ENCODE data around the gene IFITM1. TPM values are rescaled to one million over a fixed set of nuclear protein-coding genes. Genes with fewer than 3 reads are reported as not detected.
"Not testable (repeated sequence)": the region's sequence is repeated elsewhere in the genome, so short reads cannot be mapped to it uniquely, and the experiment has no call there.

IFITM1 gene
- total and polyA plus RNA-seq, 2 experiments from 2014 or later = 68.9 to 74.3 TPM

- H3K27ac ChIP-seq = peak overlapping the region; percentile 90
- no peaks in the 10 kb centered on the region for H3K9me3 ChIP-seq (ENCODE audit: low read depth)
- DNase-seq (ENCODE audit: low read depth in 1 of 2, low spot score in 1 of 2) = peak in 1 of 2 donors; percentile 70
- no peaks in the 10 kb centered on the region for H3K36me3 ChIP-seq
- no peak for TF ChIP-seq CTCF (IDR thresholded peaks at IDR 0.05; ENCODE audit: low read depth, low read length)
- H3K27me3 ChIP-seq = peaks cover 18% of the 10 kb centered on the region
- no peak overlapping the region for H3K4me3 ChIP-seq
- peaks cover 23% of the 10 kb centered on the region for H3K4me1 ChIP-seq (ENCODE audit: low read depth)
These were observed 1.6 kb upstream of the IFITM1 start for GRCh38 chr11:312092-312816.

GRCh38 chr11:313304-313786, 495 bp upstream of the IFITM1 start:
- Histone ChIP-seq H3K36me3 (no peaks in the 10 kb centered on the region), H3K27me3 (peaks cover 22% of the 10 kb centered on the region), H3K9me3 (ENCODE audit: low read depth) (no peaks in the 10 kb centered on the region), H3K4me3 (no peak overlapping the region), H3K4me1 (ENCODE audit: low read depth) (peaks cover 20% of the 10 kb centered on the region), H3K27ac (peak overlapping the region; percentile 90)
- TF ChIP-seq CTCF (IDR thresholded peaks at IDR 0.05; ENCODE audit: low read depth, low read length) = no peak
- DNase-seq (ENCODE audit: low read depth in 1 of 2, low spot score in 1 of 2) = no peak

- Histone ChIP-seq H3K27me3 (peaks cover 22% of the 10 kb centered on the region), H3K4me1 (ENCODE audit: low read depth) (peaks cover 19% of the 10 kb centered on the region), H3K4me3 (peak overlapping the region; percentile 40), H3K27ac (peak overlapping the region; percentile 90)
- not testable (repeated sequence) for H3K9me3 ChIP-seq (ENCODE audit: low read depth); H3K36me3 ChIP-seq
- peak in 1 of 2 donors; percentile 38 for DNase-seq (ENCODE audit: low read depth in 1 of 2, low spot score in 1 of 2)
These were observed 675 bp downstream of the IFITM1 start for GRCh38 chr11:314554-314875.

GRCh38 chr11:315051-315481, 1.2 kb downstream of the IFITM1 start:
- no peak for DNase-seq (ENCODE audit: low read depth in 1 of 2, low spot score in 1 of 2)
- no peaks in the 10 kb centered on the region for H3K36me3 ChIP-seq
- TF ChIP-seq CTCF (IDR thresholded peaks at IDR 0.05; ENCODE audit: low read depth, low read length) = no peak
- no peaks in the 10 kb centered on the region for H3K9me3 ChIP-seq (ENCODE audit: low read depth)
- H3K4me1 ChIP-seq (ENCODE audit: low read depth) = peaks cover 19% of the 10 kb centered on the region
- H3K27ac ChIP-seq = no peak overlapping the region
- peak overlapping the region; percentile 40 for H3K4me3 ChIP-seq
- peaks cover 22% of the 10 kb centered on the region for H3K27me3 ChIP-seq

- DNase-seq (ENCODE audit: low read depth in 1 of 2, low spot score in 1 of 2) = no peak
- Histone ChIP-seq H3K4me1 (ENCODE audit: low read depth) (peaks cover 19% of the 10 kb centered on the region), H3K36me3 (no peaks in the 10 kb centered on the region), H3K27me3 (peaks cover 22% of the 10 kb centered on the region), H3K9me3 (ENCODE audit: low read depth) (no peaks in the 10 kb centered on the region), H3K27ac (no peak overlapping the region), H3K4me3 (no peak overlapping the region)
- TF ChIP-seq CTCF (IDR thresholded peaks at IDR 0.05; ENCODE audit: low read depth, low read length) = no peak
These were observed 1.7 kb downstream of the IFITM1 start for GRCh38 chr11:315516-315994.

GRCh38 chr11:316031-316701, 2.3 kb downstream of the IFITM1 start:
- no peak for TF ChIP-seq CTCF (IDR thresholded peaks at IDR 0.05; ENCODE audit: low read depth, low read length)
- Histone ChIP-seq H3K9me3 (ENCODE audit: low read depth) (no peaks in the 10 kb centered on the region), H3K36me3 (no peaks in the 10 kb centered on the region), H3K4me3 (no peak overlapping the region), H3K27me3 (peaks cover 22% of the 10 kb centered on the region), H3K27ac (no peak overlapping the region), H3K4me1 (ENCODE audit: low read depth) (peaks cover 19% of the 10 kb centered on the region)
- no peak for DNase-seq (ENCODE audit: low read depth in 1 of 2, low spot score in 1 of 2)
